B cell (primary cell): Measurements from ENCODE around the gene ZNF652. TPM values are rescaled to one million over a fixed set of nuclear protein-coding genes. Genes with fewer than 3 reads are reported as not detected.

Source experiments
- ATAC-seq: fragments of 200-7000 bp; cut with Tn5 transposase; one replicate; pipeline ENCODE4 v1.10.0; 2021; ENCODE audit warnings: low read depth, mild to moderate bottlenecking, moderate number of reproducible peaks, moderate library complexity
- CTCF ChIA-PET: fragments of 350-600 bp; sonication (Branson Sonifier 250); formaldehyde crosslinking; loops from one replicate; lab custom pipeline; 2021; ENCODE audit warnings: antibody characterized with exemption, inconsistent platforms; lab: Charles Lee
- POLR2A ChIA-PET: fragments of 350-600 bp; sonication (Branson Sonifier 250); formaldehyde crosslinking; loops from one replicate; lab custom pipeline; 2021; ENCODE audit warnings: antibody characterized with exemption; lab: Charles Lee
- DNase-seq: peaks from one replicate; pipeline ENCODE4 v3.0.0; 2013
- H2AFZ ChIP-seq: 2 replicates; pipeline ENCODE4 v1.6.1; 2012; ENCODE audit warnings: mild to moderate bottlenecking, low read depth, low read length; ENCODE audit not compliant: insufficient read depth, poor library complexity, severe bottlenecking
- H3K27ac ChIP-seq, 2 donors: 1 replicate in 1 of 2; 2 replicates in 1 of 2; pipeline ENCODE4 v1.5.1; 2012 to 2013; ENCODE audit warnings: low read length in 2 of 2, mild to moderate bottlenecking in 2 of 2, moderate library complexity in 1 of 2
- H3K27me3 ChIP-seq, 4 experiments: fragments of 200-600 bp in 1 of 4; sonication (generic) in 1 of 4; replicated peaks in 1 of 4; 1 replicate in 2 of 4; 2 replicates in 2 of 4; pipeline versions ENCODE4 v1.6.1 to v1.7.0; 2013 to 2016; ENCODE audit warnings: low read length in 3 of 4, mild to moderate bottlenecking in 2 of 4, mixed read lengths in 1 of 4, moderate library complexity in 1 of 4; ENCODE audit not compliant: insufficient read depth in 4 of 4, control insufficient read depth in 3 of 4; ENCODE audit errors: control extremely low read depth in 1 of 4
- H3K36me3 ChIP-seq, 2 experiments: replicated peaks in 1 of 2; 1 replicate in 1 of 2; 2 replicates in 1 of 2; pipeline versions ENCODE4 v1.6.1 to v1.7.1; 2013; ENCODE audit warnings: low read length in 1 of 2; ENCODE audit not compliant: insufficient read depth in 2 of 2, control insufficient read depth in 1 of 2; ENCODE audit errors: control extremely low read depth in 1 of 2, extremely low read depth in 1 of 2
- H3K4me1 ChIP-seq, 2 donors: fragments of 200-600 bp in 1 of 2; sonication (generic) in 1 of 2; 1 replicate in 1 of 2; 2 replicates in 1 of 2; pipeline versions ENCODE4 v1.5.1 to v1.6.1; 2013 to 2017; ENCODE audit warnings: low read length in 2 of 2; ENCODE audit not compliant: control insufficient read depth in 2 of 2, insufficient read depth in 2 of 2
- H3K4me2 ChIP-seq: replicated peaks from 2 replicates; pipeline ENCODE3; 2012; ENCODE audit warnings: mild to moderate bottlenecking, low read depth, low read length; ENCODE audit not compliant: poor library complexity, severe bottlenecking
- H3K4me3 ChIP-seq, 5 experiments: fragments of 200-600 bp in 1 of 5; sonication (generic) in 1 of 5; 1 replicate in 3 of 5; 2 replicates in 2 of 5; pipeline versions ENCODE4 v1.5.1 to v1.7.0; 2011 to 2016; ENCODE audit warnings: low read length in 4 of 5, mild to moderate bottlenecking in 4 of 5, low read depth in 2 of 5, control low read depth in 1 of 5, moderate library complexity in 1 of 5; ENCODE audit not compliant: insufficient read depth in 1 of 5; ENCODE audit errors: control extremely low read depth in 1 of 5, extremely low read depth in 1 of 5
- H3K79me2 ChIP-seq: fragments of 200-600 bp; sonication (generic); one replicate; pipeline ENCODE4 v1.6.0; 2016; ENCODE audit warnings: low read length; ENCODE audit not compliant: control insufficient read depth, insufficient read depth
- H3K9ac ChIP-seq: fragments of 200-600 bp; sonication (generic); 2 replicates; pipeline ENCODE4 v1.6.1; 2017; ENCODE audit warnings: mild to moderate bottlenecking, low read length, moderate library complexity
- H3K9me3 ChIP-seq, 3 donors: one replicate each; pipeline versions ENCODE4 v1.6.1 to v1.7.1; 2013; ENCODE audit warnings: low read length in 2 of 3; ENCODE audit not compliant: control insufficient read depth in 2 of 3, insufficient read depth in 1 of 3; ENCODE audit errors: control extremely low read depth in 1 of 3
- H4K20me1 ChIP-seq: 2 replicates; pipeline ENCODE4 v1.6.0; 2012; ENCODE audit warnings: mild to moderate bottlenecking, low read length; ENCODE audit not compliant: insufficient read depth, control insufficient read depth, poor library complexity, severe bottlenecking
- H3K27ac Mint-ChIP-seq: one replicate; pipeline ENCODE4 v1.8.0; 2021; ENCODE audit warnings: mixed read lengths
- H3K27me3 Mint-ChIP-seq: one replicate; pipeline ENCODE4 v1.8.0; 2021; ENCODE audit warnings: mixed read lengths
- H3K4me1 Mint-ChIP-seq: one replicate; pipeline ENCODE4 v1.8.0; 2021; ENCODE audit warnings: mixed read lengths
- H3K4me3 Mint-ChIP-seq: one replicate; pipeline ENCODE4 v1.8.0; 2021; ENCODE audit warnings: mixed read lengths
- H3K9me3 Mint-ChIP-seq: one replicate; pipeline ENCODE4 v1.8.0; 2022; ENCODE audit warnings: mixed read lengths; ENCODE audit not compliant: insufficient read depth
- EZH2 ChIP-seq: IDR thresholded peaks from 2 replicates; pipeline ENCODE4 v1.6.1; 2012; ENCODE audit warnings: borderline replicate concordance, low read depth, mild to moderate bottlenecking, moderate library complexity, low read length; ENCODE audit not compliant: insufficient read depth, poor library complexity, severe bottlenecking
- WGBS: methylation state at CpG from one replicate; pipeline ENCODE4 v1.1.5; 2013; ENCODE audit warnings: missing lambda C conversion rate; ENCODE audit not compliant: insufficient coverage; 5-methylcytosine and 5-hydroxymethylcytosine counted together
- intact Hi-C: fragments of 100-400 bp; cut with micrococcal nuclease; formaldehyde crosslinking; loops from one replicate; pipeline ENCODE4 v1.10.0; 2022
- polyA plus RNA-seq: library from polyadenylated mRNA; depleted of rRNA; stranded (reverse); fragments of >200 nt; gene quantifications from 2 replicates; pipeline ENCODE4 v1.2.3, GENCODE V29; 2012
- total RNA-seq, 2 donors: library from RNA; stranded (reverse); fragments of 120-200 nt in 1 of 2; gene quantifications; 1 replicate in 1 of 2; 2 replicates in 1 of 2; pipeline versions ENCODE4 v1.2.3 to v1.2.4, GENCODE V29; 2013 to 2022
- TF ChIP-seq, protein P1 (sequence below): fragments of 200-600 bp; IDR thresholded peaks from one replicate; pipeline ENCODE4 v1.8.0; 2022; ENCODE audit warnings: antibody characterized with exemption, mild to moderate bottlenecking

ZNF652 gene
- total and polyA plus RNA-seq, 2 donors (not counting 1 experiment from before 2014, with no cell fraction given) = 19.4 to 86.2 TPM

GRCh38 chr17:49316889-49317675 is 45.0 kb downstream of the ZNF652 start:
- ATAC-seq (peak; percentile 29), DNase-seq (peak; percentile 42)
- H4K20me1 ChIP-seq = peaks cover 16% of the 10 kb centered on the region
- CTCF ChIA-PET = interaction anchor here (0.9 to 13.3 kb wide), 17 partner anchors 11 to 239 kb away, joined by 3 to 368 read pairs (median 11); partner anchors contain the start of gene ZNF652
- peaks cover 46% of the 10 kb centered on the region for H3K79me2 ChIP-seq
- Mint-ChIP-seq H3K27me3 (no peaks in the 10 kb centered on the region), H3K4me3 (peak overlapping the region; percentile 87), H3K9me3 (no peaks in the 10 kb centered on the region), H3K27ac (peak overlapping the region; percentile 80), H3K4me1 (peaks cover 29% of the 10 kb centered on the region)
- H3K36me3 ChIP-seq = peaks cover 5 to 21% of the 10 kb centered on the region in 2 experiments
- TF ChIP-seq, protein P1, sequence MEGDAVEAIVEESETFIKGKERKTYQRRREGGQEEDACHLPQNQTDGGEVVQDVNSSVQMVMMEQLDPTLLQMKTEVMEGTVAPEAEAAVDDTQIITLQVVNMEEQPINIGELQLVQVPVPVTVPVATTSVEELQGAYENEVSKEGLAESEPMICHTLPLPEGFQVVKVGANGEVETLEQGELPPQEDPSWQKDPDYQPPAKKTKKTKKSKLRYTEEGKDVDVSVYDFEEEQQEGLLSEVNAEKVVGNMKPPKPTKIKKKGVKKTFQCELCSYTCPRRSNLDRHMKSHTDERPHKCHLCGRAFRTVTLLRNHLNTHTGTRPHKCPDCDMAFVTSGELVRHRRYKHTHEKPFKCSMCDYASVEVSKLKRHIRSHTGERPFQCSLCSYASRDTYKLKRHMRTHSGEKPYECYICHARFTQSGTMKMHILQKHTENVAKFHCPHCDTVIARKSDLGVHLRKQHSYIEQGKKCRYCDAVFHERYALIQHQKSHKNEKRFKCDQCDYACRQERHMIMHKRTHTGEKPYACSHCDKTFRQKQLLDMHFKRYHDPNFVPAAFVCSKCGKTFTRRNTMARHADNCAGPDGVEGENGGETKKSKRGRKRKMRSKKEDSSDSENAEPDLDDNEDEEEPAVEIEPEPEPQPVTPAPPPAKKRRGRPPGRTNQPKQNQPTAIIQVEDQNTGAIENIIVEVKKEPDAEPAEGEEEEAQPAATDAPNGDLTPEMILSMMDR = no peak
- no peak for TF ChIP-seq EZH2
- no peaks in the 10 kb centered on the region for H3K9me3 ChIP-seq
- H3K4me2 ChIP-seq = peak overlapping the region; percentile 47
- POLR2A ChIA-PET = interaction anchor here (0.5 to 1.1 kb wide), 2 partner anchors 20 to 24 kb away, joined by 4 to 11 read pairs; no protein-coding TSS in a partner anchor
- H3K27me3 ChIP-seq = no peaks in the 10 kb centered on the region
- peaks cover 21 to 22% of the 10 kb centered on the region in 2 donors for H3K4me1 ChIP-seq
- intact Hi-C loops = no loop called here
- 69% methylated on average over 7 of the region's 13 CpGs for WGBS
- H2AFZ ChIP-seq = peak overlapping the region; percentile 62
- peak overlapping the region; percentile 20 for H3K9ac ChIP-seq
- H3K27ac ChIP-seq = peak overlapping the region; percentile 62 to 74
- no peak overlapping the region for H3K4me3 ChIP-seq

DNA sequence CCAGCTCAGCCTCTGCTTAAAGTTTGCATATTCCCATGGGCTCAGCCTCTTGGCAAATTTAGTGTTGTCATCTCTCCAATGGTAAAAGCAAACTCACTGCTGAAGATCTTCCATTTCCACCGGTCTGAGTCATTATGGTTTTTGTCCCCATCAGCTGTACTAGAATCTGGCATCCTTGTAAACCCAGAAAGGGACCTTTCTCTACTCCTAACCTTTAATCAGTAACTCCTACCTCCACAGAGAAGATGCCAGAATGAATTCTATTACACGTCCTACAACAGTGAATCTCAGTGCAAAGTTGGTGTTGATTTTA is 45.8 kb downstream of the ZNF652 start:
- Mint-ChIP-seq H3K9me3 (no peaks in the 10 kb centered on the region), H3K4me1 (peaks cover 29% of the 10 kb centered on the region), H3K27ac (peak overlapping the region; percentile 80), H3K27me3 (no peaks in the 10 kb centered on the region), H3K4me3 (peak overlapping the region; percentile 87)
- DNase-seq (no peak), ATAC-seq (no peak)
- Histone ChIP-seq H3K36me3 (peaks cover 8 to 22% of the 10 kb centered on the region in 2 experiments), H3K79me2 (peaks cover 38% of the 10 kb centered on the region), H3K4me2 (peak overlapping the region; percentile 47), H2AFZ (no peak overlapping the region), H4K20me1 (peaks cover 13% of the 10 kb centered on the region), H3K9ac (peak overlapping the region; percentile 12), H3K4me3 (no peak overlapping the region), H3K4me1 (peaks cover 21 to 22% of the 10 kb centered on the region in 2 donors), H3K27ac (peak overlapping the region in 1 of 2 donors; percentile 74), H3K27me3 (no peaks in the 10 kb centered on the region), H3K9me3 (no peaks in the 10 kb centered on the region)
- POLR2A ChIA-PET = interaction anchor here (0.5 to 1.1 kb wide), 5 partner anchors 25 to 433 kb away, joined by 4 to 7 read pairs (median 6); no protein-coding TSS in a partner anchor
- intact Hi-C loops = no loop called here
- no peak for TF ChIP-seq EZH2
- TF ChIP-seq, protein P1 = no peak
- 10% methylated on average over 1 of the region's 2 CpGs for WGBS
- CTCF ChIA-PET = interaction anchor here (0.6 to 13.3 kb wide), 23 partner anchors 7 to 240 kb away, joined by 3 to 368 read pairs (median 7); partner anchors contain the start of genes PHB1 and ZNF652
